IMR-90 (cell line): ENCODE measurements around the gene GPT2. TPM values are rescaled to one million over a fixed set of nuclear protein-coding genes. Genes with fewer than 3 reads are reported as not detected.

ENCODE experiments used
- ATAC-seq: fragments of 200-7000 bp; cut with Tn5 transposase; 2 replicates; pipeline ENCODE4 v1.9.1; 2020; ENCODE audit warnings: low read depth, mild to moderate bottlenecking, moderate library complexity
- BruUV-seq: library from RNA; stranded (reverse); fragments of 400-500 nt; replicated peaks from 2 replicates; lab custom pipeline; 2021; lab: Mats Ljungman, UMichigan
- CTCF ChIA-PET: fragments of 300-600 bp; formaldehyde crosslinking; extraction: SDS; loops from one replicate; lab custom pipeline; 2021; ENCODE audit warnings: antibody characterized with exemption; lab: Yijun Ruan, JAX
- POLR2A ChIA-PET: fragments of 300-600 bp; sonication (Branson Sonifier 250); formaldehyde crosslinking; loops from one replicate; lab custom pipeline; 2022; ENCODE audit warnings: antibody characterized with exemption; ENCODE audit not compliant: unreplicated experiment; lab: Charles Lee
- DNase-seq: peaks from one replicate; pipeline ENCODE4 v3.0.0; 2013
- H2AFZ ChIP-seq: replicated peaks from 2 replicates; pipeline ENCODE3; 2013; ENCODE audit warnings: low read length, mild to moderate bottlenecking; ENCODE audit not compliant: poor library complexity
- H2AK5ac ChIP-seq: 2 replicates; pipeline ENCODE4 v1.6.1; 2013; ENCODE audit warnings: low read depth, low read length, inconsistent platforms
- H2AK9ac ChIP-seq: replicated peaks from 2 replicates; pipeline ENCODE3; 2013; ENCODE audit warnings: mild to moderate bottlenecking, low read depth, low read length, moderate library complexity; ENCODE audit not compliant: poor library complexity
- H2BK120ac ChIP-seq: 2 replicates; pipeline ENCODE4 v1.6.1; 2013; ENCODE audit warnings: low read depth, low read length, inconsistent platforms
- H2BK15ac ChIP-seq: 3 replicates; pipeline ENCODE4 v1.6.1; 2013; ENCODE audit warnings: low read depth, low read length, inconsistent platforms
- H2BK20ac ChIP-seq: 2 replicates; pipeline ENCODE4 v1.6.1; 2013; ENCODE audit warnings: low read depth, mild to moderate bottlenecking, inconsistent platforms, low read length, moderate library complexity
- H2BK5ac ChIP-seq: 2 replicates; pipeline ENCODE4 v1.6.1; 2013; ENCODE audit warnings: mild to moderate bottlenecking, low read depth, low read length, inconsistent platforms; ENCODE audit not compliant: poor library complexity, severe bottlenecking
- H3K14ac ChIP-seq: replicated peaks from 2 replicates; pipeline ENCODE4 v1.6.1; 2013; ENCODE audit warnings: low read depth, low read length, inconsistent platforms
- H3K18ac ChIP-seq: 2 replicates; pipeline ENCODE4 v1.6.1; 2013; ENCODE audit warnings: low read depth, low read length, control low read depth
- H3K23ac ChIP-seq: 2 replicates; pipeline ENCODE4 v1.6.1; 2013; ENCODE audit warnings: low read depth, low read length, inconsistent platforms
- H3K27ac ChIP-seq: 2 replicates; pipeline ENCODE4 v1.5.1; 2013; ENCODE audit warnings: mild to moderate bottlenecking, control low read depth, low read length; ENCODE audit not compliant: insufficient read depth
- H3K27me3 ChIP-seq: 2 replicates; pipeline ENCODE4 v1.6.1; 2013; ENCODE audit warnings: low read length; ENCODE audit not compliant: control insufficient read depth, insufficient read depth
- H3K36me3 ChIP-seq: 2 replicates; pipeline ENCODE4 v1.6.1; 2013; ENCODE audit warnings: low read length, mixed read lengths; ENCODE audit not compliant: control insufficient read depth, insufficient read depth
- H3K4ac ChIP-seq: 2 replicates; pipeline ENCODE4 v1.6.1; 2013; ENCODE audit warnings: low read depth, low read length, inconsistent platforms
- H3K4me1 ChIP-seq: 2 replicates; pipeline ENCODE4 v1.6.1; 2013; ENCODE audit warnings: low read length, mixed read lengths; ENCODE audit not compliant: control insufficient read depth, insufficient read depth
- H3K4me2 ChIP-seq: 2 replicates; pipeline ENCODE4 v1.6.1; 2013; ENCODE audit warnings: low read depth, mild to moderate bottlenecking, control low read depth, low read length, moderate library complexity
- H3K4me3 ChIP-seq: 2 replicates; pipeline ENCODE4 v1.5.1; 2013; ENCODE audit warnings: low read depth, mild to moderate bottlenecking, control low read depth, low read length, moderate library complexity; ENCODE audit not compliant: insufficient read depth
- H3K56ac ChIP-seq: 2 replicates; pipeline ENCODE4 v1.6.1; 2013; ENCODE audit warnings: low read length, inconsistent platforms; ENCODE audit not compliant: insufficient read depth; ENCODE audit errors: extremely low read depth
- H3K79me1 ChIP-seq, 2 experiments: 2 replicates each; pipeline ENCODE4 v1.6.1; 2013; ENCODE audit warnings: low read length in 2 of 2, inconsistent platforms in 1 of 2, low read depth in 1 of 2
- H3K9ac ChIP-seq: 2 replicates; pipeline ENCODE4 v1.6.1; 2013; ENCODE audit warnings: low read depth, low read length, control low read depth
- H3K9me1 ChIP-seq: 2 replicates; pipeline ENCODE4 v1.6.1; 2013; ENCODE audit warnings: low read length, inconsistent platforms; ENCODE audit not compliant: insufficient read depth
- H3K9me3 ChIP-seq: 2 replicates; pipeline ENCODE4 v1.6.1; 2013; ENCODE audit warnings: low read length; ENCODE audit not compliant: control insufficient read depth, insufficient read depth
- H4K20me1 ChIP-seq: 2 replicates; pipeline ENCODE4 v1.6.1; 2013; ENCODE audit warnings: low read length, inconsistent platforms; ENCODE audit not compliant: insufficient read depth
- H4K5ac ChIP-seq: 2 replicates; pipeline ENCODE4 v1.6.1; 2013; ENCODE audit warnings: mild to moderate bottlenecking, low read depth, low read length, control low read depth
- H4K8ac ChIP-seq, 2 experiments: 2 replicates each; pipeline ENCODE4 v1.6.1; 2013; ENCODE audit warnings: low read depth in 2 of 2, low read length in 2 of 2, control low read depth in 1 of 2, inconsistent platforms in 1 of 2
- H4K91ac ChIP-seq: 2 replicates; pipeline ENCODE4 v1.6.1; 2013; ENCODE audit warnings: low read depth, low read length, inconsistent platforms; ENCODE audit not compliant: insufficient read depth
- BHLHE40 ChIP-seq: fragments of 150-350 bp; IDR thresholded peaks from 2 replicates; pipeline ENCODE4 v1.6.1; 2016; ENCODE audit warnings: mild to moderate bottlenecking, low read depth, low read length
- CEBPB ChIP-seq: IDR thresholded peaks from 2 replicates; pipeline ENCODE4 v1.6.1; 2012; ENCODE audit warnings: low read depth, low read length, improper control_type of control experiment
- CHD1 ChIP-seq: IDR thresholded peaks from 2 replicates; pipeline ENCODE4 v1.6.1; 2012; ENCODE audit warnings: low read depth, low read length, improper control_type of control experiment
- MAFK ChIP-seq: IDR thresholded peaks from 2 replicates; pipeline ENCODE4 v1.6.1; 2012; ENCODE audit warnings: low read depth, low read length, improper control_type of control experiment
- MAZ ChIP-seq: IDR thresholded peaks from 2 replicates; pipeline ENCODE4 v1.6.1; 2012; ENCODE audit warnings: low read depth, mild to moderate bottlenecking, low read length, improper control_type of control experiment, moderate library complexity, borderline replicate concordance
- MXI1 ChIP-seq: IDR thresholded peaks from 2 replicates; pipeline ENCODE4 v1.6.1; 2012; ENCODE audit warnings: low read depth, mild to moderate bottlenecking, low read length, moderate library complexity, borderline replicate concordance
- NFE2L2 ChIP-seq: fragments of 150-350 bp; IDR thresholded peaks from 2 replicates; pipeline ENCODE4 v1.6.1; 2016; ENCODE audit warnings: low read depth, mild to moderate bottlenecking, low read length
- POLR2A ChIP-seq: IDR thresholded peaks from 2 replicates; pipeline ENCODE4 v1.6.1; 2012; ENCODE audit warnings: mild to moderate bottlenecking, low read depth, low read length
- RAD21 ChIP-seq: IDR thresholded peaks from 2 replicates; pipeline ENCODE4 v1.6.1; 2012; ENCODE audit warnings: low read length, improper control_type of control experiment
- RCOR1 ChIP-seq: IDR thresholded peaks from 2 replicates; pipeline ENCODE4 v1.6.1; 2012; ENCODE audit warnings: mild to moderate bottlenecking, low read length, improper control_type of control experiment; ENCODE audit not compliant: insufficient replicate concordance
- SMC3 ChIP-seq: fragments of 150-350 bp; IDR thresholded peaks from 2 replicates; pipeline ENCODE4 v1.6.1; 2016; ENCODE audit warnings: low read depth, mild to moderate bottlenecking, antibody characterized with exemption, low read length, moderate library complexity
- WGBS, 2 experiments: methylation state at CpG; one replicate each; pipeline versions ENCODE4 v1.1.5 to v1.1.7; 2013; ENCODE audit warnings: missing lambda C conversion rate in 2 of 2; ENCODE audit not compliant: insufficient read length in 1 of 2; ENCODE audit errors: extremely low coverage in 2 of 2; 5-methylcytosine and 5-hydroxymethylcytosine counted together
- dilution Hi-C: fragments of 300-500 bp; cut with HindIII; formaldehyde crosslinking; loops from one replicate; pipeline ENCODE4 v1.14.3; 2018; ENCODE audit warnings: low sequenced_read_pairs; ENCODE audit not compliant: unreplicated experiment
- in situ Hi-C: fragments of 300-500 bp; cut with MboI; formaldehyde crosslinking; loops from 3 replicates; pipeline ENCODE4 v1.14.3; 2019; ENCODE audit warnings: low sequenced_read_pairs, inconsistent platforms, mixed read lengths
- intact Hi-C: fragments of 100-400 bp; cut with micrococcal nuclease; formaldehyde crosslinking; loops from 2 replicates; pipeline ENCODE4 v1.10.0; 2022
- polyA plus RNA-seq, 3 experiments: library from polyadenylated mRNA; depleted of rRNA; stranded (reverse); fragments of >200 nt; gene quantifications; 2 replicates each; pipeline ENCODE4 v1.2.3, GENCODE V29; 2012; ENCODE audit warnings: low replicate concordance in 1 of 3
- total RNA-seq: library from RNA; depleted of rRNA; stranded (reverse); fragments of >200 nt; gene quantifications from 2 replicates; pipeline ENCODE4 v1.2.3, GENCODE V29; 2012
- TF ChIP-seq, protein P1 (sequence below): fragments of 150-350 bp; IDR thresholded peaks from 2 replicates; pipeline ENCODE4 v1.6.1; 2016; ENCODE audit warnings: low read depth, mild to moderate bottlenecking, low read length, moderate library complexity, borderline replicate concordance
- TF ChIP-seq, protein P2 (sequence below): fragments of 150-350 bp; IDR thresholded peaks from 2 replicates; pipeline ENCODE4 v1.6.1; 2017; ENCODE audit warnings: mild to moderate bottlenecking, antibody characterized with exemption, low read length, low read depth

Gene GPT2
- total and polyA plus RNA-seq, 2 of the 4 experiments (the other 2 are of a cell fraction): 26.4 to 31.5 TPM

DNA sequence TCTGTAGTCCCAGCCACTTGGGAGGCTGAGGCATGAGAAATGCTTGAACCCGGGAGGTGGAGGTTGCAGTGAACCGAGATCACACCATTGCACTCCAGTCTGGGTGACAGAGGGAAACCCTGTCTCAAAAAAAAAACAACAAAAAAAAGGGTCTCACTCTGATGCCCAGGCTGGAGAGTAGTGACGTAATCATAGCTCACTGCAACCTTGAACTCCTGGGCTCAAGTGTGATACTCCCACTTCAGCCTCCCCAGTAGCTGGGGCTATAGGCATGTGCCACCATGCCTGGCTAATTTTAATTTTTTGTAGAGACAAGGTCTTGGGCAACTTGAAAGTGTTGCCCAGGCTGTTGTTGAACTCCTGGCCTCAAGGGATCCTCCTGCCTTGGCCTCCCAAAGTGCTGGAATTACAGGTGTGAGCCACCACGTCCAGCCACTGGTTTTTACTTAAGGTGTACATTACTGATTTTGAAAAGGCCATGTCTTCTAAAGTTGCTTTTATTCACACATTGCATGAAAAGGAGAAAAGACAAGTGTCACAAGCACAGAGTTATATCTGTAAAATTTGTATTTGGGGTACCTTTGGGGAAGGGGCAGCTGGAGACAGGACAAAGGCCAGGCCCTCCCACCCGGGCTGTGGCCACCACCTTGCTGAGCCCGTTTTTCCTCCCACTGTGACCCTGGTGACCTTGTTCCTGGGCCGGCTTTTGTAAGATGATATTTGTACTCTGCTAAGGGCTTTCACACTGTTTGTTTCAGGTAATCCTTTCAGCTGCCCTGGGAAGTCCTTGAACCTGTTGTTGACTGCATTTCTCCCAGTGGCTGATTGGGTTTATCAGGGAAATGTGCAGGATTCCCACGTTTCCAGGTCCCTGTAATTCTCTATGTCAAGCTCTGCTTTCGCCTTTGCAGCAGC lies 11.5 kb downstream of the GPT2 start (continued):
- no peak for TF ChIP-seq RAD21

DNA sequence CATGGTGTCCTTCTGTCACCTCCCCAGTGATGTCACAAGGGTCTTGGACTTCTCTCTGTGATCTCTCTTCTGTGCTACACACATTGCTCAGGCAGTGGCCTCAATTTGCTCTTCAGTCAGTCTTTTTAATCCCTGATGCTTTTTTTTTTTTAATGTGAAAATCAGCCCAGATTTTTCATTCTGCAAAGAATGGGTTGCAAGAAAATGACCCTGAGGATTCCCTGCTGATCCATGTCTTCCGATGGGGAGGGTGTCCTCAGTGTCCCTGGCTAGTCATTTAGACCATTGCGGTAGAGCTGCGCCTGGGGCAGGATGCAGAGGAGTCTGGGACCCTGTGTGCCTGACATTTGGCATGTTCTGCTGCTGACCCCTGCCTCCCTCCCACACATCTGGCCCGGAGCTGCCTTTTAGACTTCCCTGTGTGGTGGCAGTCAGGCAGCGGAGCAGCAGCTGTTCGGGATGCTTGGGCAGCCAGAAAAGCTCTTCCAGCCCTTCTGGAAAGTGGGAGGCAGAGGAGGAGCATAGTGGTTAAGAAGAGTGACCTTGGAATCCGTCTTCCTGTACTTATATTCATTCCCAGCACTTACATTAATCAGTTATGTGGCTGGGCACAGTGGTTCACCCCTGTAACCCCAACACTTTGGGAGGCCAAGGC lies 12.3 kb downstream of the GPT2 start:
- H3K4me2 ChIP-seq: no peak overlapping the region
- H3K27ac ChIP-seq: no peak overlapping the region
- peaks cover 17% of the 10 kb centered on the region for H3K4me1 ChIP-seq
- no peak overlapping the region for H2BK20ac ChIP-seq
- H3K4ac ChIP-seq: no peak overlapping the region
- CTCF ChIA-PET: interaction anchor here (0.7 kb wide), 1 partner anchor 12 kb away, joined by 4 read pairs; no protein-coding TSS in a partner anchor
- H3K9me1 ChIP-seq: peaks cover 26% of the 10 kb centered on the region
- BruUV-seq: no TSS peak
- H3K18ac ChIP-seq: no peak overlapping the region
- no peaks in the 10 kb centered on the region for H3K27me3 ChIP-seq
- H4K5ac ChIP-seq: no peak overlapping the region
- H3K56ac ChIP-seq: no peak overlapping the region
- H2AFZ ChIP-seq: peak overlapping the region; percentile 61
- H2AK9ac ChIP-seq: peak overlapping the region; percentile 37
- peak; percentile 29 for DNase-seq
- 83% methylated on average over 1 of the region's 7 CpGs; no CpG with 5 or more reads in 1 of the 2 experiments for WGBS, 2 experiments
- intact Hi-C loops: no loop called here
- dilution Hi-C loops: no loop called here
- no peak overlapping the region for H2BK15ac ChIP-seq
- H3K9ac ChIP-seq: no peak overlapping the region
- peaks cover 39% of the 10 kb centered on the region for H3K36me3 ChIP-seq
- H4K8ac ChIP-seq: no peak overlapping the region
- POLR2A ChIA-PET: no interaction called here
- no peak overlapping the region for H2BK5ac ChIP-seq
- TF ChIP-seq, protein P1, sequence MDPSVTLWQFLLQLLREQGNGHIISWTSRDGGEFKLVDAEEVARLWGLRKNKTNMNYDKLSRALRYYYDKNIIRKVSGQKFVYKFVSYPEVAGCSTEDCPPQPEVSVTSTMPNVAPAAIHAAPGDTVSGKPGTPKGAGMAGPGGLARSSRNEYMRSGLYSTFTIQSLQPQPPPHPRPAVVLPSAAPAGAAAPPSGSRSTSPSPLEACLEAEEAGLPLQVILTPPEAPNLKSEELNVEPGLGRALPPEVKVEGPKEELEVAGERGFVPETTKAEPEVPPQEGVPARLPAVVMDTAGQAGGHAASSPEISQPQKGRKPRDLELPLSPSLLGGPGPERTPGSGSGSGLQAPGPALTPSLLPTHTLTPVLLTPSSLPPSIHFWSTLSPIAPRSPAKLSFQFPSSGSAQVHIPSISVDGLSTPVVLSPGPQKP: no peak
- TF ChIP-seq MAFK (no peak), RAD21 (no peak), CEBPB (no peak), MAZ (no peak), CHD1 (no peak), POLR2A (no peak), NFE2L2 (no peak), RCOR1 (no peak), BHLHE40 (no peak), MXI1 (no peak), SMC3 (no peak)
- TF ChIP-seq, protein P2, sequence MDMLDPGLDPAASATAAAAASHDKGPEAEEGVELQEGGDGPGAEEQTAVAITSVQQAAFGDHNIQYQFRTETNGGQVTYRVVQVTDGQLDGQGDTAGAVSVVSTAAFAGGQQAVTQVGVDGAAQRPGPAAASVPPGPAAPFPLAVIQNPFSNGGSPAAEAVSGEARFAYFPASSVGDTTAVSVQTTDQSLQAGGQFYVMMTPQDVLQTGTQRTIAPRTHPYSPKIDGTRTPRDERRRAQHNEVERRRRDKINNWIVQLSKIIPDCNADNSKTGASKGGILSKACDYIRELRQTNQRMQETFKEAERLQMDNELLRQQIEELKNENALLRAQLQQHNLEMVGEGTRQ: no peak
- peak; percentile 63 for ATAC-seq
- peaks cover 34% of the 10 kb centered on the region for H4K20me1 ChIP-seq
- no peak overlapping the region for H3K14ac ChIP-seq
- H3K79me1 ChIP-seq: peaks cover 25 to 60% of the 10 kb centered on the region in 2 experiments
- in situ Hi-C loops: loop anchor here (5.0 kb wide), 1 partner anchor 39 kb away; no protein-coding TSS in a partner anchor
- H4K91ac ChIP-seq: no peak overlapping the region
- no peak overlapping the region for H2BK120ac ChIP-seq
- no peak overlapping the region for H3K4me3 ChIP-seq
- H3K23ac ChIP-seq: no peak overlapping the region
- no peak overlapping the region for H2AK5ac ChIP-seq
- no peaks in the 10 kb centered on the region for H3K9me3 ChIP-seq
